Inflammatory macrophage treated with lipopolysaccharide for 1 hour (primary cell): ENCODE data around the gene XPR1.
"Not testable (repeated sequence)": the region's sequence is repeated elsewhere in the genome, so short reads cannot be mapped to it uniquely, and the experiment has no call there.

Source experiments
- DNase-seq, 2 donors: peaks; one replicate each; pipeline ENCODE4 v3.0.0-alpha.2; 2020 to 2022

XPR1 gene

DNA sequence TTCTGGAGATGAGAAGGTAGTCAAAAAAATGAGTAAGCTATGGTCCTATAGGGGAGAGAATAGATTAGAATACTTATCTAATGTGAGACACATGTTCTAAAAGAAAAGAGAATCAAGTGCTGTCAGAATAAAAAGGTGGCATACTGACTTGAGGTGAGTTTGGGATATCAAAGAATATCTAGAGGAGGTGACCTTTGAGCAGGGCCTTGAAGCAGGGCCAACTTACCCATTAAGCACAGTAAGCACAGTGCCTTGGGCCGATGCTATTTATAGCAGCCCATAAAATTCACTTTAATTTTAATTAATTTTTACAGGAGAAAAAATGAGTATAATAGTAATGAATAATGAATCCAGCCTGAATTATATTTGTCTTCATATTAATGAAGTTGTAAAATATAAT is 92.2 kb downstream of the XPR1 start:
- no peak for DNase-seq

DNA sequence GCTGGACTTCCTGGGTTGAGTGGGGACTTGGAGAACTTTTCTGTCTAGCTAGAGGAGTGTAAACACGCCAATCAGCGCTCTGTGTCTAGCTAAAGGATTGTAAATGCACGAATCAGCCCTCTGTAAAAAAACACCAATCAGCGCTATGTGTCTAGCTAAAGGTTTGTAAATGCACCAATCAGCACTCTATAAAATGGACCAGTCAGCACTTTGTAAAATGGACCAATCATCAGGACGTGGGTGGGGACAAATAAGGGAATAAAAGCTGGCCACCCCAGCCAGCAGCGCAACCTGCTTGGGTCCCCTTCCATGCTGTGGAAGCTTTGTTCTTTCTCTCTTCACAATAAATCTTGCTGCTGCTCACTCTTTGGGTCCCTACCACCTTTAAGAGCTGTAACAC is 94.2 kb downstream of the XPR1 start:
- not testable (repeated sequence) for DNase-seq

DNA sequence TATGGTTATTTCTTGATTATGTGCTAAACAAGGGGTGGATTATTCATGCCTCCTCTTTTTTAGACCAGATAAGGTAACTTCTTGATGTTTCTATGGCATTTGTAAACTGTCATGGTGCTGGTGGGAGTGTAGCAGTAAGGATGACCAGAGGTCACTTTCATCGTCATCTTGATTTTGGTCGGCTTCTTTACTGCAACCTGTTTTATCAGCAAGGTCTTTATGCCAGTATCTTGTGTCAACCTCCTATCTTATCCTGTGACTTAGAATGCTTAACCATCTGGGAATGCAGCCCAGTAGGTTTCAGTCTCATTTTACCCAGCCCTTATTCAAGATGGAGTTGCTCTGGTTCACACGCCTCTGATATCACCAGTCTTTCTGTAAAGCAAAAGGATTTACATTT is 95.9 kb downstream of the XPR1 start:
- not testable (repeated sequence) for DNase-seq

DNA sequence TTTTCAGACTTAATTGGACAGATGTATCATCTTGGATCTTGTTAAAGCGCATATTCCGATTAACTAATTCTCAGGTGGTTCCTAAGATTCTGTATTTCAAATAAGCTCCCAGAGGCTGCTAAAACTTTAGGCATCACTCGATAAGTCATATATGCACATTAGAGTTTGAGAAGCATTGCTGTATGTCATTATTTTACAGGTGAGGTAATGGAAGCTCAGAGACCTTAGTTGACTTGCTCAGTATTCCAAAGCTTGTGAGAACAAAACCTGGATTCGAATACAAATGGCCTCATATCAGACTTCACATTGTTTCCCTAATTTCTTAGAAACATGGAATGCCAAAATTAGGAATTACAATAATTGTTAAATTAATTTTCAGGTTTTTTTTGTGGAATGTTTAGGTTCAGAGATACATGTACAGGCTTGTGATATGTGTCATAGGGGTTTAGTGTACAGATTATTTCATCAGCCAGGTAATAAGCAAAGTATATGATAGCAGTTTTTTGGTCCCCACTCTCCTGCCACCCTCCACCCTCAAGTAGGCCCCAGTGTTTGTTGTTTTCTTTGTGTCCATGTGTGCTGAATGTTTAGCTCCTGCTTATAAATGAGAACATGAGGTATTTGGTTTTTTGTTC is 96.8 kb downstream of the XPR1 start:
- no peak for DNase-seq

DNA sequence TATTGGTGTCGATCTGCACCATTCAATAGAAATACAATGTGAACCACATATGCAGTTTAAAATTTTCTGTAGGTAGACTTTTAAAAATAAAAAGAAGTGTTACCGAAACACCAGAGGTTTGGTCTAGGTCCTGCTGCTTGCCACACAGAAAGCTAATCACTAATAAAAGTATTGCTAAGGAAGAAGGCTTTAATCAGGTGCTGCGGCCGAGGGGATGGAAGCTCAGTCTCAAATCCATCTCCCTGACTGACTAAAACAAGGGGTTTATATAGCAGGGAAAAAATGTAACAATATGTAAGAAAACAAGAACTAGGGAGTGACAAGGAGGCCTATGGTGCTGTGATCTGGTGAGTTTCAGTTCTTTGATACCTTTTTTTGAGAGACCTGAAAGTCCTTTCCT is 99.3 kb downstream of the XPR1 start:
- no peak for DNase-seq

DNA sequence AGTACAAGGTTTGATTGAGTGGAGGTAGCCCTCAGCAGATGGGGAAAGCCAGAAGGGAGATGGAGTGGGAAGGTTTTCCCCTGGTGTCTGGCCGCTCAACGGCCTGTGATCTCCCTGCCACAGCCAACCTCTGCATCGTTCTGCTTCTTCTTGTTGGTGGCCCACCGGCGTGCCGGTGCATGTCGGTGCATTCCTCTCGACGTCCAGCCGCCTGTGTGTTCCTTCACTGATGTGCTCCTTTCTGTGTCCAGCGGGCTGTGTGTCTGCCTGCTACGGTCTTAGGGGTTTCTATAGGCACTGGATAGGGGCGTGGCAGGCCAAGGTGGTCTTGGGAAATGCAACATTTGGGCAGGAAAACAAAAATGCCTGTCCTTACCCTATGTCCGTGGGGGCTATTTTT is 101.0 kb downstream of the XPR1 start:
- DNase-seq: no peak

DNA sequence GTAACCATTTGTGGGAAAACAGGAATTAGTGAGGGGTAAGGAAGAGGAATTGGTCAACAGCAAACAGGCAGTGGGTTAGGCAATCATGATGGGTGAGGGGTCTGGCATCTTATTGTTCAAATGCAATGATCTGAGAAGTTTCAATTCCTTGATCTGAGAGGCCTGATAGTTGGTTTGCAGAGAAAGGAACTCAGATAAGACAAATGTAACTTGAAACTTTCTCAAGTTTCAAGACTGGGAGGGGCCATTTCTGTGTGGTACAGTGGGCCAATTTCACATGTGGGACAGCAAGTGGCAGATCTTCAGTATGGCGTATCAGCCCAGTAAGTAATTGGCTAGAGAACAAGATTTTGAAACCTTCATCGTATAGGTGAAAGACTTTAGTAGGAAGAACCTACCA is 102.5 kb downstream of the XPR1 start:
- DNase-seq: no peak

DNA sequence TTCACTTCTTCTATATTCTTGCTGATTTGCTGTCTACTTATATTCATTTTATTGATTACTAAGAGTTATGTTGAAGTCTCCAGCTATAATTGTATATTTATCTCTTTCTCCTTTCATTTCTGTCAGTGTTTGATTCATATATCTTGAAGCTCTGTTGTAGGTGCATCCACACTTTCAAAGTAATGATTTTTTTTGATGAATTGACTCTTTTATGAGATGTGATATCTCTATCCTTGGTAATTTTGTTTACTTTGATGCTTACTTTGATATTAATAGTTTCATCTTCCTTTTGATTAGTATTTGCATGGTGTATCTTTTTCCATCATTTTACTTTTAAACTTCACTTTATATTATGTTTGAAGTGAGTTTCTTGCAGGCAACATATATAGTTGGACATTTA is 110.8 kb downstream of the XPR1 start:
- no peak for DNase-seq

DNA sequence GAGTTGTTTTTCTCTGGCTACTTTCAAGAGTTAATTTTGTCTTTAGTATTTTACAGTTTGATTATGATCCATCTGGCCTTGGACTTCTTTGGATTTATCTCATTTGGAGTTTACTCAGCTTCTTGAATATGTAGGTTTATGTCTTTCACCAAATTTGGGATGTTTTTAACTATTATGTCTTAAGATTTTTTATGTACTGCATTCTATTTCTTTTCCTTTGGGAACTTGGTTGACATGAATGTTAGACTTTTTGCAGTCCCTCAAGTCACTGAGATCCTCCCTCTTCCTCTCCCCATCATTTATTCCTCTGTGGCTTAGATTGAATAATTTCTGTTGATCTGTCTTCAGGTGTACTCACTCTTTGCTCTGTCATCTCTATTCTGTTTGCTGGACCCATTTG is 112.0 kb downstream of the XPR1 start:
- no peak for DNase-seq

DNA sequence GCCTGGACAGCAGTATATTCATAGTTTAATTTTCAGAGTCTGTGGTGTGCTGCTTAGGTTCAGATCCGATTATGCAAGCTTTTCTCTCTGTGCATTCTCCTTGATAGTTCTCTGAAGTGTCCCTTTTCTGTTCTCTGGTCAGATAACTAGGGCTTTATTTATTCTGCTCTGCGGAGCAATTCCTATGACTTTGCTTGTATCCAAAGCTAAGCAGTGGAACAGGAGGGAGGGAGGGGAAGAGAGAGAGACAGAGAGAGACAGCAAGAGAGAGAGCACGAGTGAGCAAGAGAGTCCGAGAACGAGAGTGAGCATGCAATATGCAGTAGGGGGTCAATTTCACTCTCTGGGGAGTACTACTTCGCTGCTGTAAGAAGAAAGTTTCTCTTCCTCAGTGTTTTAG is 113.3 kb downstream of the XPR1 start:
- no peak for DNase-seq

DNA sequence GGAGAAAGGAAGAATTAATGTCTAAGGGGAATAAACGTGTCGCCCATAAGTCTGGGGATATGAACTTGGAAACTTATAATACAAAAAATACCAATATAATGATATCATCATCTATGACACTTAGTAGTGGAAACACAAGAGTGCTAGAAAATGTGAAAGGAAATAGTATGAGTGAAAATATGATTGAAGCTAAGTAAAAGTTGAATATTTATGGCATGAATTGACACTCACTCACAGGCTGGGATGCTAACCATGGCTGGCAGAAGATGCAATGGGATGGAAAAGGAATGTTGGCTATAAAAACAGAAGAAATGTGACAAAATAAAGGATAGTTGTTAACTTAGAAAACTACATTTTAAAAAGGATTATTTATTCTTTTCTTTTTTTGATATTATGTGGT is 120.1 kb downstream of the XPR1 start:
- no peak for DNase-seq

DNA sequence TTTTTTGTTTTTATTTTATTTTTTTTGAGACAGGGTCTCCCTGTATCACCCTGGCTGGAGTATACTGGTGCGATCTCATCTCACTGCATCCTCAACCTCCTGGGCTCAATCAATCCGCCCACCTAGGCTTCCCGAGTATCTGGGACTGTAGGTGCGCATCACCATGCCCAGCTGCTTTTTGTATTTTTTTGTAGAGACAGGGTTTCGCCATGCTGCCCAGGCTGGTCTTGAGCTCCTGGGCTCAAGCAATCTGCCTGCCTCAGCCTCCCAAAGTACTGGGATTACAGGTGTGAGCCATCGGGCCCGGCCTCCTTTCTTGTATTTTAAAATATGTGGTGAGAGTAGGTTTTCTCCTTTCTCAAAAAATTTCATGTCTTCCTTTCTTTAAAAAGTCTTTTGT is 122.6 kb downstream of the XPR1 start:
- DNase-seq: no peak

DNA sequence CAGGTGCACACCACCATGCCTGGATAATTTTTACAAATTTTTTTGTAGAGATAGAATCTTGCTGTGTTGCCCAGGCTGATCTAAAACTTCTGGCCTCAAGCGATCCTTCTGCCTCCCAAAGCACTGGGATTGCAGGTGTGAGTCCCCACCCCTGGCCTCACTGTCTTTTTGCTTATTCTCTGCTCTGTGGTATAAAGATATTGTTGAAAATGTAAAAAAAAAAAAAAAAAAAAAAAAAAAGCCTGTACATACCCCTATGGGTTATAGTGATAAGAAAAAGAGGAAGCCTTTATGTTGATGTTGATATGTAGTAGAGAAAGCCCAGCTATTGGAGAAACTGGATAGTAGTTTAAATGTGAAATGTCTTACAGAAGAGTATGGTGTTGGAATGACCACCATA is 125.8 kb downstream of the XPR1 start:
- no peak for DNase-seq

DNA sequence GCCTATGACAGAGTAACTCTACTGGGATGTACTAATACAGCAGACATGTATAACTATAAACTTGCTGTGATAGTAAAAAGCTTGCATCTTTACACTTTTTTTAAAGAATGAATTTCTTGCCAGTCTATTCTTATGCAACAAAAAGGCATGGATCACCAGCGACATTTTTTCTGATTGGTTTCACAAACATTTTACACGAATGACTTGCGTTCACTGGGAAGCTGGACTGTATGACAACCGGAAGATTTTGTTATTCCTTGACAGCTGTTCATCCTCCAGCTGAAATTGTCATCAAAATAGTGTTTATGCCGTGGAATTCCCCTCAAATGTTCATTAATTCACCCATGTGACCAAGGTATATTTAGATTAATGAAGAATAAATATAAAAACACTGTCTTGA is 131.0 kb downstream of the XPR1 start:
- no peak for DNase-seq

DNA sequence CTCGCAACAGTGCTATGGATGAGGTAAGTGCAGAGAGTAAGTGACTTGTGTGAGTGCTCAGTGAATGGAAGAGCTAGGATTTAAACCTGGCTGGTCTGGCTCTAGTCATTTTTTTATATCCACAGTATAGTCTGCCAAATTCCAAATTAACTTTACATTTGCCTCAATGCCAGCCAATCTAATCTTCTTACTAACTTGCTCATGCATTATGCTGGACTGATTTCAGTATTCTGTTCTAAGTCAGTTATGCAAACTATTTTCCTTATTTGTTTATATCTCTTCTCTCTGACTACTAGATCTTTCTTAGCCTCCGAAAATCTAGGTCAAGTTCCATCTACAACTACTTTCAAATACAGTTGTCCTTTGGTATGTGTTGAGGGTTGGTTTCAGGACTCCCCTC is 133.3 kb downstream of the XPR1 start:
- DNase-seq: no peak

DNA sequence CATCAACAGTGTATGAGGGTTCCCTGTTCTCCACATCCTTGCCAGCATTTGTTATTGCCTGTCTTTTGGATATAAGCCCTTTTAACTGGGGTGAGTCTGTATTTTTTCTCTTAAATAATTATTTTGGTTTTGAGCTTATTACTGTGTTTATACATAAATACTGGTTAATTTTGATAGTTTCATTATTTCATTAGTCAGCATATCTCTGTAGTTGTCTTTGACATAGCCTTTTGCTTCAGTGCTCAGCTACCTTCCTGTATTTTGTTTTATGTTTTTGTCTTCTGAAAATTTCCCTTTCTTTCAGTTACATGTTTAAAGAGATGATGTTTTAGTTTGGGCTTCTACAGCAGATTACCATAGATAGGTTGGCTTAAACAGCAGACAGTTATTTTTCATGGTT is 138.1 kb downstream of the XPR1 start:
- DNase-seq: no peak

DNA sequence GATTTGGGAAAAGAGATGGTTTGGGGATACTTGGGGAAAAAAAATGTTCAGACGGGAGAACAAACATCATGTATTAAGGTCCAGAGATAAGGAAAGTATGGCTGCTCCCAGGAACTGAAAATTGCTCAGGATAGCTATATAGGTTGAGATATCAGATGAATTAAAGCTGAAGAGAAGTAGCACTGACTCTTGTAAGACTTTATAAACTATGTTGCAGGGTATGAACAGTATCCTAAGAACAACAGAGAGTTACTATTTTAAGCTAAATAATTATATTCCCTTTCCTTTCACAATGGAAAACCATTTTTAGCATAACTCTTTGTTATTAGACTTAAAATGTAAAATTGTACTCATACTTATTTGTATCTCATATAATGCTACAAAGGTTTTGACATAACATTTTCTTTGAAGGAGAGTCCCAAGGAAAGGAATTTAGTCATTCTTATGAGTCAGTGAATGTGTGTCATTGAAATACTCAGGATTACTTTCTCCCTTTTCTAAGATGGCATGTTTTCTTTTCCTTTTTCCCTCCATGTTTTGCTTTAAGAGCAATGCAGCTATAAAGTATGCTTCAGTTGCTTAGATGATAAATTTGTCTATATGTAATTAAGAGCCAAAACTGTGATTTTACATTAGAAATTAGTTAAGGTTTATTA is 141.5 kb downstream of the XPR1 start:
- DNase-seq: no peak

DNA sequence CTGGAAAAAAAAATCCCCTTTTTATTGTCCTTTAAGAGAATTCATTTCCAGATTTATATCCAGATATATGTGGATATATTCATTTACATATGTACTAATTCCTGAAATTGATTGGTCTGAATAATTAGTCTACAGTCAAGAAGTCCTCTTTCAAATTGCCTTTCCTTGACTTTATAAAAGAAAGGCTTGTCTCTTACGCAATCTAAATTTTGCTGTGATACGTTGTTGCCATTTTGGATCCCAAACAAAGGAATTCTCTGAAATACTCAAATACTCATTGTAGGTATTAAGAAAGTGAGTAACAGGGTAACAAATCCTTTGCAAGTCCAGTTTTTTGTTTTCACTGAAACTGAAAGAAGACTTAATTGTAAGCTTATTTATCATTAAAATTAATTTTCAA is 144.0 kb downstream of the XPR1 start:
- DNase-seq: no peak

DNA sequence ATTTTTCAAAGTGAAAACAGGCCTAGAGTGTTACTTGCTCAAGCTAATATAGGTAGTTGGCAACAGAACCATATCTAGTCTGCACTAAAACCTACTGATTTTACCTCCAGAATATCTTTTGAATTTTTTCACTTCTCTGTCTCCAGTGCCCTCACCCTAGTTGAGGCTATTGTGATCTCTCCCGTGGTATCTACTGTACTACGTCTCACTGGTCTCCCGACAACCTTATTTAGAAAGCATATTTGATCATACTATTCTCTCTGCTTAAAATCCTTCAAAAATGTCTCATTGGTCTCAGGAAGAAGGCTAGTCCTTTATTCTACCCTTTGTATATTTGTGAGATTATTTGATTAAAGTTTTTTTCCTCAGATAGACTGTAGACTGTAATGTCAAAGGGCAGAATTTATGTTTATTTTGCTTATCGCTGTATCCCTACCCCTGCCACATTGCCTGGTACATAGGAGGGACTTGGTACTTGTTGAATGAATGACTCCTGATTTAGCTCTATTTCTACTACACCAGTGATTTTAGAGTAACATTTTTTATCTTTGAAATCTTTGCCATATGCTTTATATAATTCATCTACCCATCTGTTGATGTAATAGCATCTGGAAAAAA is 145.4 kb downstream of the XPR1 start:
- no peak for DNase-seq

DNA sequence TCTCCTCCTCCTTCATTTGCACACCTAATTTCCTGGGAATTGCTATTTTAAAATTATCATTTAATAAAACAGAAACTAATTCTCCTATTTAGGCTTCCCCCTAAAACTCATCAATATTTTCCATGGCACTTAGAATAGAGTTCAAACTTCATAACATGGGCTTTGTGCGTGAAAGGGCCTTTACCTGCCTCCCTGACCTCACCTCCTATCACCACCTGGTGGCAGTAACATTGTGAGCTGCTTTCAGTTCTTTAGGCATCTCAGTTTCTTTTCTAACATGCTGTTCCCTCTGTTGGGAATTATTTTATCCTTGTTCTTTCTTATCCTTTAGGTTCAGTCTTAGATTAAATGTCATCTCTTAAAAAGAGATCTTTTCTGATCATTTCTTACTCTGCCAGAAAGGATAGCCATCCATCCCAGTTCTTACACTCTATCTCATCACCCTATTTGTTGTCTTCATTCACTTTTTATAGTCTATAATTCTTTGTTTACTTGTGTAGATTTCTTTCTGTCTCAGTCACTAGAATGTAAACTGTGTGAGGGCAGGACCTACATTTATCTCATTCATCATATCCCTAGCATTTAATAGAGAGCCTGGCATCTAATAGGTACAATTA is 147.1 kb downstream of the XPR1 start:
- DNase-seq: no peak

DNA sequence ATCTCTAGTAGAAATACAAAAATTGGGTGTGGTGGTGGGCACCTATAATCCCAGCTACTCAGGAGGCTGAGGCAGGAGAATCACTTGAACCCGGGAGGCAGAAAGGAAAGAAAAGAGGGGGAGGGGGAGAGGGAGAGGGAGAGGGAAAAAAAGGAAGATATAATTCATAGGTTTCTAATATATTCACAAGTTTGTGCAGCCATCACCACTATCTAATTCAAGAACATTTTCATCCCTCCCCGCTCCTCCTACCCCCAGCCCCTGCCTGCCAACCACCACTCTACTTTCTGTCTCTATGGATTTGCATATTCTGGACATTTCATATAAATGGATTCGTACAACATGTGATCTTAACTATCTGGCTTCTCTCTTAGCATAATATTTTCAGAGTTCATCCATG is 147.8 kb downstream of the XPR1 start:
- DNase-seq: no peak

DNA sequence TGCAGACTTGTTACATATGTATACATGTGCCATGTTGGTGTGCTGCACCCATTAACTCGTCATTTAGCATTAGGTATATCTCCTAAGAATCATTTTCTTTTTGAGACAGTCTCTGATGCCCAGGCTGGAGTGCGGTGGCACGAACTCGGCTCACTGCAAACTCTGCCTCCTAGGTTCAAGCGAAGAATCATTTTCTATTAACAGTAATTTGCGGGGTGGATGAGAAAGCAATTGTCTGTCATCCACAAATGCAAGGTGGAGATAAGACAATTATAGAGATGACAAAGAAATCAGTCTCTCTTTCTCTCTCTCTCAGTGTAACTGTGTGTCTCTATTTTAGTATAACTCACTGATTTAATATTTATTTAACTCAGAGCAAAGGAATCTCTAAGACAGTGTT is 149.9 kb downstream of the XPR1 start:
- DNase-seq: no peak

DNA sequence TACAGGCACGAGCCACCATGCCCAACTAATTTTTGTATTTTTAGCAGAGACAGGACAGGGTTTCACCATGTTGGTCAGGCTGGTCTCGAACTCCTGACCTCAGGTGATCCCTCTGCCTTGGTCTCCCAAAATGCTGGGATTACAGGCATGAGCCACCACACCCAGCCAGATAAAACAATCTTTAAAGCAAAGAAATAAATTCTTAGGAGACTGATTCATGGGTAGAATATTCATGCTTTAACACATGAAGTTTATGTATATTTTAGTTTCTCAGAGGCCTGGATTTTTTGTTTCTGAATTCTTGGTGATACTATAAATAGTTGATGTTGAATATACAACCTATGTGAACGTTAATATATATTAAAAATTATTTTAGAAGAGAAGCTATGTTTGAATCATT is 153.5 kb downstream of the XPR1 start:
- DNase-seq: no peak

DNA sequence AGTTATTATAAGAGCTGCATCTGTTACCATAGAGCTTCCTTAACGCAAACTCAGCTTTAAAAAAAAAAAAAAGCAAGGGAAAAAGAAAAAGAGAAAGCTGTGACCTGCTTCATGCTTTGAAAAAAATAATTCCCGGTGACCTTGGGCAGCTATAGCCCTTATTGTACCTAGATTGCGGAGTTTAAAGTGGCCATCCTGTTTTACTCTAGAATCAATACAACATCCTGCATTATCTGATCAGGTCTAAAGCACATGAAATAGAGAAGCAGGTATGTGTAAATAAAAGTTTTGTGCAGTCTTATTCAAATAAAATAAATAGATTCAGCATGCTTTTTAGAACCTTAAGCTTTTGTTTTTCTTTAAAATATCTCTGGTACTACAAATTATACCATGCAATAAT is 154.1 kb downstream of the XPR1 start:
- no peak for DNase-seq
